ACC112 (cell line): ENCODE results near the gene TSPAN9.

ENCODE experiments used
- H2AFZ ChIP-seq: fragments of 200-600 bp; sonication (generic); one replicate; pipeline ENCODE4 v1.6.0; 2017; ENCODE audit warnings: antibody characterized with exemption, low read length; ENCODE audit not compliant: unreplicated experiment
- H3K27ac ChIP-seq: fragments of 200-600 bp; sonication (generic); 2 replicates; pipeline ENCODE4 v1.5.1; 2014; ENCODE audit warnings: low read depth, mild to moderate bottlenecking, antibody characterized with exemption, low read length, moderate library complexity
- H3K27me3 ChIP-seq: fragments of 200-600 bp; sonication (generic); 2 replicates; pipeline ENCODE4 v1.6.1; 2014; ENCODE audit warnings: mild to moderate bottlenecking, antibody characterized with exemption, low read length, moderate library complexity, mixed read lengths; ENCODE audit not compliant: insufficient read depth
- H3K36me3 ChIP-seq: fragments of 200-600 bp; sonication (generic); 2 replicates; pipeline ENCODE4 v1.6.1; 2016; ENCODE audit warnings: mild to moderate bottlenecking, antibody characterized with exemption, low read length, moderate library complexity, mixed read lengths; ENCODE audit not compliant: insufficient read depth
- H3K4me1 ChIP-seq: fragments of 200-600 bp; sonication (generic); one replicate; pipeline ENCODE4 v1.6.1; 2016; ENCODE audit warnings: low read length, mixed read lengths; ENCODE audit not compliant: insufficient read depth, unreplicated experiment, control insufficient read depth
- H3K4me3 ChIP-seq: fragments of 200-600 bp; sonication (generic); 2 replicates; pipeline ENCODE4 v1.5.1; 2014; ENCODE audit warnings: mild to moderate bottlenecking, low read depth, low read length
- H3K79me2 ChIP-seq: fragments of 200-600 bp; sonication (generic); one replicate; pipeline ENCODE4 v1.6.0; 2016; ENCODE audit warnings: low read length; ENCODE audit not compliant: control insufficient read depth, unreplicated experiment, insufficient read depth

TSPAN9 gene

GRCh38 chr12:3127832-3128231 is 50.7 kb downstream of the TSPAN9 start:
- Histone ChIP-seq H2AFZ (no peak overlapping the region), H3K4me3 (no peak overlapping the region), H3K79me2 (no peaks in the 10 kb centered on the region), H3K36me3 (no peaks in the 10 kb centered on the region), H3K4me1 (peaks cover 11% of the 10 kb centered on the region), H3K27me3 (no peaks in the 10 kb centered on the region), H3K27ac (no peak overlapping the region)

- H3K27me3 ChIP-seq, result no peaks in the 10 kb centered on the region
- H3K27ac ChIP-seq, result no peak overlapping the region
- peaks cover 12% of the 10 kb centered on the region for H3K4me1 ChIP-seq
- no peaks in the 10 kb centered on the region for H3K36me3 ChIP-seq
- no peaks in the 10 kb centered on the region for H3K79me2 ChIP-seq
- H2AFZ ChIP-seq, result no peak overlapping the region
- H3K4me3 ChIP-seq, result no peak overlapping the region
Measured at GRCh38 chr12:3128498-3129293, 51.5 kb downstream of the TSPAN9 start.

DNA sequence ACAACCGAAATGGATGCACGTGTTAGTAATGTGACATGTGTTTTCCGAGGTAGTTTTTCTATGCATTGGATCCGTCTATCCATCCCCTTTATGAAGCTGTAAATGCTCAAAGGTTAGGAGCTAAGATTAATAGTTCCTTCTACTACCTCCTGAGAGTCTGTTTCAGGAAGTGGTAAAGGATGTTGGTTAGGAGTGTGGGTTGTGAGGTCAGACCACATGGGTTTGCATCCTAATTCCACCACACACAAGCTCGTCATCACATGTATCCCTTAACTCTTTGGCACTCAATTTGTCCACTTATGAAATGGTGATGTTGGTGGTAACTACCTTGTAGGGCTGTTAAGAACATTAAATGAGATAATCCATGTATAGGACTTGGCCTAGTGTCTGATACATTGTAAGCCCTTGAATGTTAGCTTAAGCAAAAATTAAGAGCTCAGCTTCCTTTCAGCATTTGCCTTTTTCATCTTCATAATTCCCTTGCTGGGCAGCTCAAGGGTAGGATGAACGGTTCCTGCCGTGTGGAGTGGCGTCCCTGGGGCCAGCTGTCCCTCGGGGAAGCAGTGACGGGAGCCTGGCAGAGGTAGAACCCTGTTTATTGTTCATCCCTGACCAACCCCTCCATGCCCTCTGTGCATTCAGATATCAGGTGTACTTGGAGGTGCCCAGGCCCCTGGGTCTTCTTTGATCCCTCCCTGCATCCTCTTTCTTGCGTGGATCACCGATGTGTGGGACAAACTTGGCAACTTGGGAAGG is 52.3 kb downstream of the TSPAN9 start:
- Histone ChIP-seq H3K4me1 (peaks cover 9% of the 10 kb centered on the region), H3K36me3 (no peaks in the 10 kb centered on the region), H3K4me3 (no peak overlapping the region), H3K27ac (no peak overlapping the region), H3K79me2 (no peaks in the 10 kb centered on the region), H3K27me3 (no peaks in the 10 kb centered on the region), H2AFZ (no peak overlapping the region)

DNA sequence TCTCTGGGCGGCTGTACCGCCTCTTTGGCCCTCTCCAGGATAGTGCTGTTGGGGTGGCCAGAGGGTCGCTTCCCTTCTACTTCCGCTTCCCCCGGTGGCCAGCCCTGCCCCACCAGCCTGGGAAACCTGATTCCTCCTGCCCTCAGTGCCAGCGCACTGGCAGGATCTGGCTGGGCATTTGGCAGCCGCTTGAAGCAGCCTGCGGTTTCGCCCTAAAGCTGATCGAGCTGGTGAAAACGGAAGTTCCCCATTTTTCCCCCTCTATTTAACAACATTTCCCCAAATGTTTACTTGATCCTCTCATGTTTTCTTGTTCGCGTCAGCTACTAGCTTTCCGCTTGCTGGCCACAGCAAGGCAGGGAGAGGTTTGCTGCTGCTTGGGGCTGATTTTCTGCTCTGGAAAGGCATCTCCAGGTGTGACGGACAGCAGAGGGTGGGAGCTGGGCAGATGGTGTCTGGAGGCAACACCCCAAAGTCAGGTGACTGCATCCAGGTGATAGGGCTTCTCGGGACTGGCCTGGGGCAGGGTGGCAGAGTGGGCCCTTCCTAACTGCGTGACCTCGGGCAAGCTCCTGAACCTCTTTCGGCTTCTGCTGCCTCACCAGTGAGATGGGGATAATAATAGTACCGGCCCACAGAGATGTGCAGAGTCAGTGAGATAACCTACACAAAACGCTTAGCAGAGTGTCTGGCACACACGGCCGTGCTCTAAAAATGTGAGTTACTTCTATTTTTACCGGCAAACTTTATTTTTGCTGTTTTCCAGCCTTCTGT is 53.1 kb downstream of the TSPAN9 start:
- no peaks in the 10 kb centered on the region for H3K27me3 ChIP-seq
- peaks cover 9% of the 10 kb centered on the region for H3K4me1 ChIP-seq
- H3K27ac ChIP-seq, result no peak overlapping the region
- no peak overlapping the region for H3K4me3 ChIP-seq
- H3K36me3 ChIP-seq, result no peaks in the 10 kb centered on the region
- no peaks in the 10 kb centered on the region for H3K79me2 ChIP-seq
- H2AFZ ChIP-seq, result no peak overlapping the region

DNA sequence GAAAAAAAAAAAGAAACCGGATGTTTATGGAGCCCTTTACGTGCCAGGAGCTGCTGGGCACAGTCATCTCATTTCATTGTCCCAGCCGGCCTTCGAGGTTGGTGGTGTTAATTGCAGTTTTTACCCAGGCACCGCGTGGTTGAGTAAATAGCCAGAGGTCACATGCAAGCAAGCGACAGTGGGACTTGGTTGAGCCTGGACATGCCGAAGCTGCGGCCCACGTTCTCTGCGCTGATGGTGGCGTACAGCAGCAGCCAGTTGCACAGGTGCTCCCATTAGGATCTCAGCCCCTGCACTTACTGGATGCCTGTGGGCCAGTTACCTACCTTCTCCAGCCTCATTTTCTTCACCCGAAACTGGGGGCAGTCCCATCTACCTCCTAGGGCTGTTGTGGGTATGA is 54.0 kb downstream of the TSPAN9 start:
- Histone ChIP-seq H3K27ac (no peak overlapping the region), H3K79me2 (no peaks in the 10 kb centered on the region), H3K4me1 (peaks cover 9% of the 10 kb centered on the region), H3K36me3 (no peaks in the 10 kb centered on the region), H3K27me3 (no peaks in the 10 kb centered on the region), H3K4me3 (no peak overlapping the region), H2AFZ (no peak overlapping the region)

- H2AFZ ChIP-seq, result no peak overlapping the region
- H3K36me3 ChIP-seq, result no peaks in the 10 kb centered on the region
- H3K27ac ChIP-seq, result no peak overlapping the region
- no peaks in the 10 kb centered on the region for H3K27me3 ChIP-seq
- no peak overlapping the region for H3K4me3 ChIP-seq
- H3K4me1 ChIP-seq, result peaks cover 17% of the 10 kb centered on the region
- no peaks in the 10 kb centered on the region for H3K79me2 ChIP-seq
Measured at GRCh38 chr12:3132636-3133404, 55.6 kb downstream of the TSPAN9 start.

DNA sequence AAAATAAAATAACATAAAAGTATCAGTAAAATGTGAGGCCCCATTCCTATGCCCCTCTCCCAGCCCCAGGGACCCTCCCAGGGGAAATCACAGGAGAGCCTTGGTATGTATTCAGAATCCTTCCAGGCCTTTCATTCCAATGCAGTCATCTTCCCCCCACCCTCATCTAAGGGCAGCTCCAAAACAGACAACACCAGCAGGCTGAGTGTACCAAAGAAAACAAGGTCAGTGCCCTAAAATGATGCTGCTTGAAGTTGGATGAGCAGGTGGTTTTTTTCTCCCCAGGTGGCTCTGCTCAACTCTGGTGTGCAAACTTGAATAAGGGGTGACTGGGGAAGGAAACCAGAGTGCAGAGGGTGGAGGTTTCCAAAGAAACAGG is 56.2 kb downstream of the TSPAN9 start:
- H3K27ac ChIP-seq, result no peak overlapping the region
- H3K79me2 ChIP-seq, result no peaks in the 10 kb centered on the region
- no peaks in the 10 kb centered on the region for H3K27me3 ChIP-seq
- peaks cover 17% of the 10 kb centered on the region for H3K4me1 ChIP-seq
- no peak overlapping the region for H3K4me3 ChIP-seq
- H3K36me3 ChIP-seq, result no peaks in the 10 kb centered on the region
- H2AFZ ChIP-seq, result no peak overlapping the region

- peaks cover 17% of the 10 kb centered on the region for H3K4me1 ChIP-seq
- H3K36me3 ChIP-seq, result no peaks in the 10 kb centered on the region
- H2AFZ ChIP-seq, result no peak overlapping the region
- no peaks in the 10 kb centered on the region for H3K27me3 ChIP-seq
- H3K27ac ChIP-seq, result no peak overlapping the region
- H3K4me3 ChIP-seq, result no peak overlapping the region
- no peaks in the 10 kb centered on the region for H3K79me2 ChIP-seq
Measured at GRCh38 chr12:3134126-3134525, 56.9 kb downstream of the TSPAN9 start.

DNA sequence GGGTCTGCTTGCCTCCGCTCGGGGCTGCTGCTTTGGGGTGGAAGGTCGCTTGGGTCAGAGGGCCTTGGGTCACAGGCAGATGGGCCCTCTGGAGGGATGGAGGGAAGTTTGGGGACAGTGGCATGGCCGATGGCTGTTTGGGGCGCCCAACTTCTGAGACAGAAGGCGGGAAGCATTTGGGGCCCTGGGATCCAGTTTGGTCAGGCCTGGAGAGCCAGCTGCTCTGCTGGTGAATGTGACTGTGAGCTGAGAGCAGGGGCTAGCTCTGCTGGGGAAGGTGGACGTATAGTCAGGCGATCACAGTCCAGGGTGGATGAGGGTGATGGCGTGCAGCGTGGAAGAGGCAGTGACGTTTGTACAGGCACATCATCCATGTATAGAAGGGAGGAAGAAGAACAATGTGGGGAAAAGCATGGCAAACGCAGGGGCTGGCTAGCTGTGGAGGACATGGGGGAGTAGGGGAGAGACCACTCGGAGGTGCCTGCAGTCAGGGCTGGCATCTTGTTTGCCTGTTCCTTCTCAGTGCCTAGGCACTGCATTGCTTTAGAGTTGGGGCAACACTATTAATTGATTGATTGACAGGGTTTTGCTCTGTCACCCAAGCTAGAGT is 57.5 kb downstream of the TSPAN9 start:
- H3K27me3 ChIP-seq, result no peaks in the 10 kb centered on the region
- H3K36me3 ChIP-seq, result no peaks in the 10 kb centered on the region
- no peak overlapping the region for H3K27ac ChIP-seq
- H3K79me2 ChIP-seq, result no peaks in the 10 kb centered on the region
- H3K4me1 ChIP-seq, result peaks cover 17% of the 10 kb centered on the region
- H3K4me3 ChIP-seq, result no peak overlapping the region
- no peak overlapping the region for H2AFZ ChIP-seq
